ENCODE measurements around the gene INAVA.

Gene INAVA

GRCh38 chr1:200885623-200886402 is 8.9 kb upstream of the INAVA start:
- H3K4me3 ChIP-seq (ENCODE audit: control insufficient read depth, low read depth, low read length), result no peak overlapping the region
- no peak for TF ChIP-seq CTCF (IDR thresholded peaks at IDR 0.05; ENCODE audit: control insufficient read depth, insufficient read depth, low read depth, low read length, missing control alignments)
- no peak for DNase-seq (ENCODE audit: low read depth)

GRCh38 chr1:200886594-200886993 is 8.1 kb upstream of the INAVA start:
- no peak overlapping the region for H3K4me3 ChIP-seq (ENCODE audit: control insufficient read depth, low read depth, low read length)
- TF ChIP-seq CTCF (IDR thresholded peaks at IDR 0.05; ENCODE audit: control insufficient read depth, insufficient read depth, low read depth, low read length, missing control alignments), result no peak
- DNase-seq (ENCODE audit: low read depth), result no peak

- H3K4me3 ChIP-seq (ENCODE audit: control insufficient read depth, low read depth, low read length), result no peak overlapping the region
- no peak for TF ChIP-seq CTCF (IDR thresholded peaks at IDR 0.05; ENCODE audit: control insufficient read depth, insufficient read depth, low read depth, low read length, missing control alignments)
- DNase-seq (ENCODE audit: low read depth), result no peak
These were observed 7.7 kb upstream of the INAVA start for GRCh38 chr1:200887036-200887435.

- no peak overlapping the region for H3K4me3 ChIP-seq (ENCODE audit: control insufficient read depth, low read depth, low read length)
- no peak for DNase-seq (ENCODE audit: low read depth)
These were observed 6.8 kb upstream of the INAVA start for GRCh38 chr1:200887772-200888348.

GRCh38 chr1:200888349-200888838 is 6.3 kb upstream of the INAVA start:
- TF ChIP-seq CTCF (IDR thresholded peaks at IDR 0.05; ENCODE audit: control insufficient read depth, insufficient read depth, low read depth, low read length, missing control alignments), result no peak
- no peak overlapping the region for H3K4me3 ChIP-seq (ENCODE audit: control insufficient read depth, low read depth, low read length)
- DNase-seq (ENCODE audit: low read depth), result no peak

More at GRCh38 chr1:200887772-200888348, 6.8 kb upstream of the INAVA start:
- no peak for TF ChIP-seq CTCF (IDR thresholded peaks at IDR 0.05; ENCODE audit: control insufficient read depth, insufficient read depth, low read depth, low read length, missing control alignments)

GRCh38 chr1:200889571-200889970 is 5.1 kb upstream of the INAVA start:
- no peak for DNase-seq (ENCODE audit: low read depth)
- no peak for TF ChIP-seq CTCF (IDR thresholded peaks at IDR 0.05; ENCODE audit: control insufficient read depth, insufficient read depth, low read depth, low read length, missing control alignments)
- no peak overlapping the region for H3K4me3 ChIP-seq (ENCODE audit: control insufficient read depth, low read depth, low read length)
